ENCODE data around the gene CRYBA4.
A peak's percentile ranks its signal among the peaks of the same experiment; 100 is the strongest.

The CRYBA4 gene

GRCh38 chr22:26624803-26625202, 3.0 kb downstream of the CRYBA4 start:
- no peak for DNase-seq (ENCODE audit: low spot score)

DNA sequence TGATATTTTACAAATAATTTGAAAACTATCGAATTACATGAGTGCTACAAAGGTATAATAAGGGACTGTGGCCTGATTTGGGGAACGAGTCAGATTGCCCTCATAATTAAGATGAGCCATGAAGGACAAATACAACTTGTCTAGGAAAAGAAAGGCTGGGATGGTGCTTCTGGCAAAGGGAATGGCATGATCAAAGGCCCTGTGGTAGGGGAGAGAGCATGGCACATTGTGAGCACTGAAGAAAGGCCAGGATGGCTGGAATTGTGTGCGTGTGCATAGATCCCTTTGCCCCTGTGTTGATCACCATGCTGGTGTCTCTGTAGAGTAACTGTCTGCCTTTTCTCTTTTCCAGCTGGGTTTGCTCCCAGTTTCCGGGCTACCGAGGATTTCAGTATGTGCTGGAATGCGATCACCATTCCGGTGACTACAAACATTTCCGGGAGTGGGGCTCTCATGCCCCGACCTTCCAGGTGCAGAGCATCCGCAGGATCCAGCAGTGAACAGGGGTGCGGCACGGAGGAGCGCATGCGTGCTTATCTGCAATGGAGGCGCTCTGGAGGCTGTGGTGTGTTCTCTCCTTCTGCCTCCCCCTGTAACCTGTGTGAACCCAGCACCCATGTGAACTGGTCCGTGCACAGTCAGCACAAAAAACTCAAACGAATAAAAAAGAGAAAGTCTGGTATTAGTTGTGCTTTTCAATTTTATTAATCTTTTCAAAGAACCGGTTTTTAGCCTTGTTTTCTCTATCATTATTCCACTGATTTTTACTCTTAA, 8.4 kb downstream of the CRYBA4 start:
- DNase-seq (ENCODE audit: low spot score): no peak

- DNase-seq (ENCODE audit: low spot score): no peak
Observed at GRCh38 chr22:26631282-26631681, 9.5 kb downstream of the CRYBA4 start.

DNA sequence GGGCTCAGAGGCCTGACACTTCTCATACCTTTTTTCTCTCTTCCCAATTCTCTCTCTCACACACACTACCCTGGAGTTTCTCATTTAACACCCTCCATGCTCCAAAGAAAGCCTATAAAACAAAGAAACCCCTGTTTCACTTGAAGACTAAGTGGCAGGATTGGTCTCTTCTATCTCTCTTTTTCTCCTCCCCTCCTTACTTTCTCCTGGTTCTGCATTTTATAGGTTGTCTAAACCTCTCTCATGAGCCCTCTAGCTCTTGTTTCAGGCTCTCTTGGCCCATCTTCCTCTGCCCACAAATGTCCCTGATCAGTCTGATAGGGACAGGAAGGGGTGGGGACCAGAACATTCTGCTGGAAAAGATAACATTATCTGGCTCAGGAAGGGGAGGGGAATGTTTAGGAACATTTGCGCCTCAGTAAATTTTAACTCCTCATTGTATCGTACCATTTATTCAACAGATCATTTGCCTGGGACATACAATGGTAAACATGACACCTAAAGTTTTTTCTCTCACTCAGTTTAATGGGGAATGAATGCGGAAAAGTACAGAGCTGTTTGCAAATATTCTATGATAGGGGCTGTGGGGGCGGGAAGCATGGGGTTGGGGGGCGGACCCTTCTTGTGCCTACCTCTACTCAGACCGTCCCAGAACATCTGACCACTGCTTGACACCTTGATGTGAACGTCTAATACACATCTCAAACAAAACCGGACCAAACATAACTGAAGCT, 10.8 kb downstream of the CRYBA4 start:
- no peak for DNase-seq (ENCODE audit: low spot score)

DNA sequence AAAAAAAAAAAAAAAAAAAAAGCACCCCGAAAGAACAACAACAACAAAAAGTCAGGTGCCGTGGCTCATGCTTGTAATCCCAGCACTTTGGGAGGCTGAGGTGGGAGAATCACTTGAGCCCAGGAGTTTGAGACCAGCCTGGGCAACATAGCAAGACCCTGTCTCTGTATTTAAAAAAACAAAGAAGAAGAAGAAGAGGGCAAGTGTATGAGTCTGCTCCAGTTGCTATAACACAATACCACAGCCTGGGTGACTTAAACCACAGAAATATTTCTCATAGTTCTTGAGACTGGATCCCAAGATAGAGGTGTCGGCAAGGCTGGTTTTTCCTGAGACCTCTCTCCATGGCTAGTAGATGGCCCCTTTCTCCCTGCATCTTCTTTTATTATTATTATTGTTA, 12.4 kb downstream of the CRYBA4 start:
- no peak for DNase-seq (ENCODE audit: low spot score)

DNA sequence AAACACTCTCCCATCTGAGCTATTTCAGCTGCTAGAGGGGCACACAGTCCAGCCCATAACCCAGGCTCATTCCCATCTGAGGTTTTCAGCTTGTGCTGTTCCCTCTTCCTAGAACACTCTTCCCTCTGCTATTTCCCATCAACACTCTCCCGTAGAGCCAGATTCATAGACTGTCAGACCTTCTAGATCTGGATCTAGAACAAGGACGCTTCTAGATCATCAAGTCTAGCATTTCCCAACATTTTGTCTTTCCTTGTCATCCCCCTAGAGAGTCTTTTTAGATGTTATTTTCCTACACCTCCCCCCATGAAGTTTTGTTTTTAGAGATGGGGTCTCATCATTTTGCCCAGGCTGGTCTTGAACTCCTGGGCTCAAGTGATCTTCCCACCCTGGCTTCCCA, 13.4 kb downstream of the CRYBA4 start:
- no peak for DNase-seq (ENCODE audit: low spot score)

GRCh38 chr22:26636296-26636695, 14.5 kb downstream of the CRYBA4 start:
- no peak for DNase-seq (ENCODE audit: low spot score)

DNA sequence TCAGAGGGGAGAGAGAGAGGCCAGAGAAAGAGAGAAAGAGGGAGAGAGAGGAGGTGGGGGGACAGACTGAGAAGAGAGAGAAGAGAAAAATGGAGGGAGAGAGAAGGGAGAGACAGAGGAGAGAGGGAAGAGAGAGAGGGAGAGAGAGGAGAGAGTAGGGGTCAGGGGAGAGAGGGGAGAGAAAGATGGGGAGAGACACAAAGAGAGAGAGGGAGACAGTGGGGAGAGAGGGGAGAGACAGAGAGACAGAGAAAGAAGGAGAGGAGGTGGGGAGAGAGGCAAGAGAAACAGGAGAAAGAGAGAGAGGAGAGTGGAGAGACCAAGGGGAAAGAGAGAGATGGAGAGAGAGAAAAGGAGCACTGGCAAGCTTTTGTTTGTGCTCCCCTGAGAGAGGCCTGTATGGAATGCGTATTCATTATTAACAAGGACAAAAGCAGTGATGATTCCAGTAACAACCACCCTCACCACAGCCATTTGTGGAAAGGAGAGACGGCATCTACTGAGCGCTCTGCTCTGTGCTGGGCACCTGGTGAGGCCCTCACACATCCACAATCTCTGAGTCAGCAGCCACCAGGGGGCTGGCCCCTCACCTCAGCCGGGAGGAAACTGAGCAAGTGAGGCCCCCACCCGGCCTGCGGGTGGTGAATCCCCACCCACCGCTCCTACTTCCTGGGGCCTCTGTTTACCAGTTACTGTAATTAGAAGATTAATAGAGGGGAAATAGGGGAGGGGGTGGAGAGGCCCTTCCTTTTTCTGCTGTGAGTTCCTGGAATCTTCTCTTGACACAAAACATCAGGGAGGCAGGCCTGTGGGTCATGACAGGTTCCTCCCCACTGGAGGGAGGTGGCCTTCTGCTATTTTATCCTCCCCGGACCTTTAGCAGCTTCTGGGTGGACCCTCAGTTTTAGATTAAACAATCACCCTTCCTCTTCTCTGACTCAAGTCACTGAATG, 21.0 kb downstream of the CRYBA4 start:
- no peak for DNase-seq (ENCODE audit: low spot score)

- no peak for DNase-seq (ENCODE audit: low spot score)
Observed at GRCh38 chr22:26643418-26644100, 21.8 kb downstream of the CRYBA4 start.

DNA sequence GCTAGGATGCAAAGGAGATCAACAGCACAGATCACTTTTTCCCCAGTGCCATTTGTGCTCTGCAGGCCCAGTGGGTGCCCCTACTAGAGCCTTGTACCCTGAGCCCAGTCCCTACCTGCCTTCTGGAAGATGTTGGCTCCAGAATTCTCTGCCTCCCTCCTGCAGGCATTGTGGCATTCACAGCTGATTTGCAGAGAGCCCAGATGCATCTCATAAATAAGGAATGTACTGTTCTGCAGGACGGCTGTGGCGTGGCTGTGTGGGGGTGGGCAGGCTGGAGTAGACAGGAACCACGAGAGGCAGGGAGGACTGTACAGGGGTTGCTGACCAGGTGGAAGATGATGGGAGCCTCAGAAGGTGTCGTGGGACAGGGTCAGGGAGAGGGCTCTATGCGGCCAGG, 24.4 kb downstream of the CRYBA4 start:
- DNase-seq (ENCODE audit: low spot score): no peak

DNA sequence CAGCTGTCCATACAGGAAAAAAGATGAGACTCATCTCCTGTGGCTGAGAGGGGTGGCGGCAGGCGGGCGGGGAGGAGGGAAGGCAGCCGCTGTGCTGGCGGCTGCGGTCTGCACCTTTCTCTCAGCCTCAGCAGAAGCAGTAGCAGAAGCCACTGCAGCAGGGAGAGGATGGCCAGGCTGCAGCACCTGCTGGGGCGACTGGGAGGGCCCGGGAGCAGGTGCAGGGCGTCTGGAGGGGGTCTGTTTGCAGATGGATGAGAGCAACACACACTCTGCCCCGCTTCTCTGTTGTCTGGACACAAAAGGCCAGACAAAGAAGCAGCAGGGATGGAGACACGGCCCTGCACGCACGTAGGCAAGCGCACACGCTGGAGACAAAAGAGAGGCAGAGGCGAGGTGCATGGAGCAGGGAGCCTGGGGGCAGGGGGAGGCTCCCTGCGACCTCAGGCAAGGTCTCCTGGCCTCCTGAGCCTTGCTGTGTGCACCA, 26.3 kb downstream of the CRYBA4 start:
- no peak for DNase-seq (ENCODE audit: low spot score)

DNA sequence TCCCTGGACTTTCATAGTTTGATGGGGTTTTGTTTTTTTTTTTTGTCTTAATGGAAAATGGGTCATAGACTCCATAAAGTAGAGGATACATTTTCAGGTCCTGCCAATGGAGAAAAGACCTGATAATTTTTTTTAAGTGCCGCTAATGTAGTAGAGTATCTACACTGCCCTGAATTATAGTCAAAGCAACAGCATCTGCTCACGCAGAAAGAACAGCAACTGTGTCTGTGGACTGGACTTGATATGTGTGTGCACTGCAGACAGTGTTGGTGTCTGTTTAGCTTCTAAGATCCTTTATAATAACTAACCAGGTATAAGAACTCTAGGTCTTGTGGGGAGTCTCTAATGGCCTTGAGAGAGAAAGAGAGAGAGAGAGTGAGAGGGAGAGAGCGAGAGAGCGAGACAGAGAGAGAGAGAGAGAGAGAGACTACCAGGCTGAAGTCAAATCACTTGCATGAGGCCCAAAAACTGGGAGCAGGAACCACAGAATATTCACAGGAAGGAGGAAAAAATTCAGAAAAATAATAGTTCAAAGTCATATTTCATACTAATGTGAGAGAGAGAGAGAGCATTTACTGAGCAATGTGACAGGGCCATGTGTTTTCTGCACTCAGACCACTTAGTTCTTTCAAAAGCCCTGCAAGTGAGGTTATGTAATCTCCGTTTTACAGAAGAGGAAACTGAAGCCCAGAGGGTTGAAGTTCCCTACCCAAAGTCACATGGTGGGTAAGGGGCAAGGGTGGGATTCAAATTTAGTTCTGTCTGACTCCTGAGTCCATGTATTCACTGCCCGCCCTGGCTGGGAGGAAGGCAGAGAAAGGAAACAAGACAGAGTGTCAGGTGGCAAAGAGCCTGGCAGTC, 27.0 kb downstream of the CRYBA4 start:
- DNase-seq (ENCODE audit: low spot score): no peak

GRCh38 chr22:26650722-26651421, 29.1 kb downstream of the CRYBA4 start:
- DNase-seq (ENCODE audit: low spot score): no peak

- no peak for DNase-seq (ENCODE audit: low spot score)
Observed at GRCh38 chr22:26651815-26652214, 30.1 kb downstream of the CRYBA4 start.

DNA sequence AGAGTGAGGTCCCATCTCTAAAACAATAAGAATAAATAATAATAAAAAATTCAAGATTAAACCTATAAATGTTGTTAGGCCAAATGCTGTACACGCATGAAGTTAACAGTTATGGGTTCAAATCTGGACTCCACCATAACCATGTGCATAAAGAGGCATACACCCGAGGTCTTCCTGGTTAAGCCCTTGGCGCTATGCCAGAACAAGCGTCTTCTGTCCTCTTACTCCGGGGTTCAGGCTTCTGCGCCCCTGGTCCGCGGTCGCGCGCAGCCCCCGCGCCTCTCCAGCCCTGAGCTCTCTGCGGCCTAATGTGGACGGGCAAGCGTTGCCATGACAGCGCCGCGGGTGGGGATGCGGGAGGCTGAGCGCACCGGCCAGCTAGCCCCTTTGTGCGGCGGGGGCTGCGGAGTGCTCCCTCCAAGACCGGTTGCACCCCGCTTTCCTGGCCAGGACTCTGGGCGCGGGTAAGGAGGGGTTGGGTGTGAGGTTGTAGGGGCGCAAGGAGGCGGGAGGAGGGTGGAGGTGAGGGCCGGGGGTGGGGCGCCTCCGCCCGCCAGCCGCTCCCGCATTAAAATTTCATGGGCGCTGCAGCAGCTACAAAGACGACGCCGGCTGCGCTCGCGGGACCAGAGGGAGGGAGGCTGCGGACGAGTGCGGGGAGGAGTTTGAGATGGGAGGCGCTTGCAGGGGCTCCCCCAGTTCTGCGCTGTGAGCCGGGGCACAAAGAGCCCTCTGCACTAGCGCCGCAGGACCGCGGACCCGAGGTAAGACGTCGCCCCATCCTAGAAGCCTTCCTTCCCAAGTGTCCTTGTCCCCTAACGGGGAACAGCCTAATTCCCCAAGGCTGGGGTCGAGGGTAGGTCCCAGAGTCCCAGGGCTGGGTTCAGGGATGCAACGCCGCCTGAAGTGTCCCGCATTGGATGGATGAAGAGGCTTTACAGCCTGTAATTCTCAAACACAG, 35.4 kb downstream of the CRYBA4 start, which contains the start of gene MIAT:
Gene MIAT (plus strand): TSS at position 698 of the 961 bp plus-strand sequence.
- no peak for DNase-seq (ENCODE audit: low spot score)

- DNase-seq (ENCODE audit: low spot score): no peak
Observed at GRCh38 chr22:26658161-26658560, 36.4 kb downstream of the CRYBA4 start.

DNA sequence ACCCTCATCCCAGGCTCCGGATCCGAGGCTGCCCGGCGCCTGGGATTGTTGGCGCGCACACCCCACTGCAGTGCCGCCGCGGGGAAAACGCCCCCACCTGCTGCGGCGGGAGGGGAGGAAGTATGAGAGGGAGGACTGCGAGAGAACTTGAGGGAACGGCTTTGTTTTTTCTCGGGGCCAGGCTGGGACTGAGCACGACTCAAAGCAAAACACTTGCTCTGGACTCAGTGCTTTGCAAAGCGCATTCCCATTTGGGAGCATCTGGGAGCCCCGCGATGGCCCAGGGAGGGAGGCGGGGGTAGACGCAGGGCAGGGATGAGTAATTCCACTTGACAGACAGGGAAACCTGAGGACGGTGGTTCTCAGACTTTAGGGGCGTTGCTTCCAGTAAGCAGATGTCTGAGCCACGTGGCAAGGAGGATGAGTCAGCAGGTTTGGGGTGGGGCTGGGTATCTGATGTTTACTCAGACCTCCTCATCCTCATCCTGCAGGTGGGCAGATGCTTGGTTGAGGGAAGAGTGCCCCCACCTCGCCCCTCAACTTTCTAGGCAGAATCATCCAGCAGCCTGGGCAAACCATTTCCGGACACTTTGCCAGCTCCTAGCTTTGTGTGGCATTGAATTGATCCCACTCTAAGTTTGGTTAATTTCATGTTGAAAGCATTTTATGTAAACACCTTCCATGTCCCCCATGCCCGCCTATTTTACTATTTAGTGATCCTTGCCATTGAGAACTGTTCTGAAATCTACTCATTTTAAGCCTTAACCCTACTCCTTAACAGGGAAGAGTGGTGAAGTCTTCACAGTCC, 37.1 kb downstream of the CRYBA4 start:
- peak; percentile 68 for DNase-seq (ENCODE audit: low spot score)

GRCh38 chr22:26660356-26660755, 38.6 kb downstream of the CRYBA4 start:
- no peak for DNase-seq (ENCODE audit: low spot score)
